GM12892 (cell line): ENCODE measurements around the gene DMP1.

Experiments
- POLR2AphosphoS5 ChIP-seq: IDR thresholded peaks from 2 replicates; pipeline ENCODE4 v1.6.1; 2011; ENCODE audit warnings: low read depth, low read length, control low read depth
- TAF1 ChIP-seq: IDR thresholded peaks from 2 replicates; pipeline ENCODE4 v1.6.1; 2011; ENCODE audit warnings: low read depth, mild to moderate bottlenecking, control low read depth, low read length, borderline replicate concordance

GRCh38 chr4:87669373-87669772 lies 19.3 kb downstream of the DMP1 start:
- TF ChIP-seq TAF1 (no peak), POLR2AphosphoS5 (no peak)
